Measurements from ENCODE around the gene SPEG. TPM values are rescaled to one million over a fixed set of nuclear protein-coding genes. Genes with fewer than 3 reads are reported as not detected.

The SPEG gene
- total and polyA plus RNA-seq, 2 experiments from 2014 or later: 12.6 to 32.4 TPM

GRCh38 chr2:219513787-219514186, 79.1 kb downstream of the SPEG start (continued):
- TF ChIP-seq JUNB (IDR thresholded peaks at IDR 0.05; ENCODE audit: unreplicated experiment) (no peak), ZNF331 (CRISPR knock-in tag; IDR thresholded peaks at IDR 0.05; ENCODE audit: low read depth) (no peak), CTCF (conservative IDR thresholded peaks at IDR 0.05; ENCODE audit: low read depth in 2 of 2) (no peak), POLR2AphosphoS5 (IDR thresholded peaks at IDR 0.05; ENCODE audit: low read depth) (no peak), EZH2phosphoT487 (IDR thresholded peaks at IDR 0.05; ENCODE audit: unreplicated experiment) (no peak), NANOG (IDR thresholded peaks at IDR 0.05; ENCODE audit: borderline replicate concordance) (no peak), ETS1 (IDR thresholded peaks at IDR 0.05) (no peak), EZH2 (IDR thresholded peaks at IDR 0.05; ENCODE audit: low read depth, unreplicated experiment) (no peak)
- TF ChIP-seq, protein P1, sequence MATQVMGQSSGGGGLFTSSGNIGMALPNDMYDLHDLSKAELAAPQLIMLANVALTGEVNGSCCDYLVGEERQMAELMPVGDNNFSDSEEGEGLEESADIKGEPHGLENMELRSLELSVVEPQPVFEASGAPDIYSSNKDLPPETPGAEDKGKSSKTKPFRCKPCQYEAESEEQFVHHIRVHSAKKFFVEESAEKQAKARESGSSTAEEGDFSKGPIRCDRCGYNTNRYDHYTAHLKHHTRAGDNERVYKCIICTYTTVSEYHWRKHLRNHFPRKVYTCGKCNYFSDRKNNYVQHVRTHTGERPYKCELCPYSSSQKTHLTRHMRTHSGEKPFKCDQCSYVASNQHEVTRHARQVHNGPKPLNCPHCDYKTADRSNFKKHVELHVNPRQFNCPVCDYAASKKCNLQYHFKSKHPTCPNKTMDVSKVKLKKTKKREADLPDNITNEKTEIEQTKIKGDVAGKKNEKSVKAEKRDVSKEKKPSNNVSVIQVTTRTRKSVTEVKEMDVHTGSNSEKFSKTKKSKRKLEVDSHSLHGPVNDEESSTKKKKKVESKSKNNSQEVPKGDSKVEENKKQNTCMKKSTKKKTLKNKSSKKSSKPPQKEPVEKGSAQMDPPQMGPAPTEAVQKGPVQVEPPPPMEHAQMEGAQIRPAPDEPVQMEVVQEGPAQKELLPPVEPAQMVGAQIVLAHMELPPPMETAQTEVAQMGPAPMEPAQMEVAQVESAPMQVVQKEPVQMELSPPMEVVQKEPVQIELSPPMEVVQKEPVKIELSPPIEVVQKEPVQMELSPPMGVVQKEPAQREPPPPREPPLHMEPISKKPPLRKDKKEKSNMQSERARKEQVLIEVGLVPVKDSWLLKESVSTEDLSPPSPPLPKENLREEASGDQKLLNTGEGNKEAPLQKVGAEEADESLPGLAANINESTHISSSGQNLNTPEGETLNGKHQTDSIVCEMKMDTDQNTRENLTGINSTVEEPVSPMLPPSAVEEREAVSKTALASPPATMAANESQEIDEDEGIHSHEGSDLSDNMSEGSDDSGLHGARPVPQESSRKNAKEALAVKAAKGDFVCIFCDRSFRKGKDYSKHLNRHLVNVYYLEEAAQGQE (IDR thresholded peaks at IDR 0.05; ENCODE audit: unreplicated experiment): no peak

GRCh38 chr2:219514196-219514761, 79.6 kb downstream of the SPEG start, which contains the start of gene ASIC4:
Gene ASIC4 (plus strand): TSS chr2:219514482. CDS start chr2:219514725, 243 bp downstream.
- H2AFZ ChIP-seq: no peak within 1 kb of the TSS
- H3K27ac Mint-ChIP-seq: no peak within 1 kb of the TSS
- peak; percentile 50 for DNase-seq (ENCODE audit: low spot score)
- peak within 1 kb of the TSS; percentile 43 for H3K4me3 ChIP-seq
- no peaks in the 10 kb centered on the region for H3K36me3 ChIP-seq (ENCODE audit: insufficient read depth)
- no peak within 1 kb of the TSS for H3K27ac ChIP-seq (ENCODE audit: low read depth)
- H3K27me3 Mint-ChIP-seq (ENCODE audit: insufficient read depth, low read depth, poor library complexity): peaks cover 75% of the 10 kb centered on the region
- no peaks in the 10 kb centered on the region for H3K9me2 ChIP-seq (ENCODE audit: insufficient read depth)
- peak; percentile 4 for ATAC-seq
- no peaks in the 10 kb centered on the region for H3K9me3 Mint-ChIP-seq
- no peaks in the 10 kb centered on the region for H3K79me2 ChIP-seq (replicated peaks; ENCODE audit: insufficient read depth)
- H3K4me3 Mint-ChIP-seq: peak within 1 kb of the TSS; percentile 49
- peaks cover 78% of the 10 kb centered on the region for H3K4me1 Mint-ChIP-seq
- peak within 1 kb of the TSS; percentile 73 for H3K4me2 ChIP-seq
- H3K4me1 ChIP-seq (ENCODE audit: insufficient read depth): peaks cover 47% of the 10 kb centered on the region
- H3K27me3 ChIP-seq (ENCODE audit: insufficient read depth): peaks cover 83% of the 10 kb centered on the region
- no peaks in the 10 kb centered on the region for H4K20me1 ChIP-seq (replicated peaks; ENCODE audit: insufficient read depth)
- 0 out of 2 replicates have a peak, but pooled peaks cover 4% of the 10 kb centered on the region for H3F3A ChIP-seq (replicated peaks; ENCODE audit: low read depth)
- H3K36me3 Mint-ChIP-seq (ENCODE audit: low read depth): no peaks in the 10 kb centered on the region
- TF ChIP-seq, protein P1 (IDR thresholded peaks at IDR 0.05; ENCODE audit: unreplicated experiment): no peak
- peak; percentile 2 for TF ChIP-seq EZH2 (IDR thresholded peaks at IDR 0.05; ENCODE audit: low read depth, unreplicated experiment)

Data from GM23338 (cell line).